IMR-90 (cell line): Measurements from ENCODE around the gene ATXN1. TPM values are rescaled to one million over a fixed set of nuclear protein-coding genes. Genes with fewer than 3 reads are reported as not detected.

ENCODE experiments used
- ATAC-seq: fragments of 200-7000 bp; cut with Tn5 transposase; 2 replicates; pipeline ENCODE4 v1.9.1; 2020; ENCODE audit warnings: low read depth, mild to moderate bottlenecking, moderate library complexity
- BruUV-seq: library from RNA; stranded (reverse); fragments of 400-500 nt; replicated peaks from 2 replicates; lab custom pipeline; 2021; lab: Mats Ljungman, UMichigan
- CTCF ChIA-PET: fragments of 300-600 bp; formaldehyde crosslinking; extraction: SDS; loops from one replicate; lab custom pipeline; 2021; ENCODE audit warnings: antibody characterized with exemption; lab: Yijun Ruan, JAX
- POLR2A ChIA-PET: fragments of 300-600 bp; sonication (Branson Sonifier 250); formaldehyde crosslinking; loops from one replicate; lab custom pipeline; 2022; ENCODE audit warnings: antibody characterized with exemption; ENCODE audit not compliant: unreplicated experiment; lab: Charles Lee
- DNase-seq: peaks from one replicate; pipeline ENCODE4 v3.0.0; 2013
- H2AFZ ChIP-seq: replicated peaks from 2 replicates; pipeline ENCODE3; 2013; ENCODE audit warnings: low read length, mild to moderate bottlenecking; ENCODE audit not compliant: poor library complexity
- H2AK5ac ChIP-seq: 2 replicates; pipeline ENCODE4 v1.6.1; 2013; ENCODE audit warnings: low read depth, low read length, inconsistent platforms
- H2AK9ac ChIP-seq: replicated peaks from 2 replicates; pipeline ENCODE3; 2013; ENCODE audit warnings: mild to moderate bottlenecking, low read depth, low read length, moderate library complexity; ENCODE audit not compliant: poor library complexity
- H2BK120ac ChIP-seq: 2 replicates; pipeline ENCODE4 v1.6.1; 2013; ENCODE audit warnings: low read depth, low read length, inconsistent platforms
- H2BK15ac ChIP-seq: 3 replicates; pipeline ENCODE4 v1.6.1; 2013; ENCODE audit warnings: low read depth, low read length, inconsistent platforms
- H2BK20ac ChIP-seq: 2 replicates; pipeline ENCODE4 v1.6.1; 2013; ENCODE audit warnings: low read depth, mild to moderate bottlenecking, inconsistent platforms, low read length, moderate library complexity
- H2BK5ac ChIP-seq: 2 replicates; pipeline ENCODE4 v1.6.1; 2013; ENCODE audit warnings: mild to moderate bottlenecking, low read depth, low read length, inconsistent platforms; ENCODE audit not compliant: poor library complexity, severe bottlenecking
- H3K14ac ChIP-seq: replicated peaks from 2 replicates; pipeline ENCODE4 v1.6.1; 2013; ENCODE audit warnings: low read depth, low read length, inconsistent platforms
- H3K18ac ChIP-seq: 2 replicates; pipeline ENCODE4 v1.6.1; 2013; ENCODE audit warnings: low read depth, low read length, control low read depth
- H3K23ac ChIP-seq: 2 replicates; pipeline ENCODE4 v1.6.1; 2013; ENCODE audit warnings: low read depth, low read length, inconsistent platforms
- H3K27ac ChIP-seq: 2 replicates; pipeline ENCODE4 v1.5.1; 2013; ENCODE audit warnings: mild to moderate bottlenecking, control low read depth, low read length; ENCODE audit not compliant: insufficient read depth
- H3K27me3 ChIP-seq: 2 replicates; pipeline ENCODE4 v1.6.1; 2013; ENCODE audit warnings: low read length; ENCODE audit not compliant: control insufficient read depth, insufficient read depth
- H3K36me3 ChIP-seq: 2 replicates; pipeline ENCODE4 v1.6.1; 2013; ENCODE audit warnings: low read length, mixed read lengths; ENCODE audit not compliant: control insufficient read depth, insufficient read depth
- H3K4ac ChIP-seq: 2 replicates; pipeline ENCODE4 v1.6.1; 2013; ENCODE audit warnings: low read depth, low read length, inconsistent platforms
- H3K4me1 ChIP-seq: 2 replicates; pipeline ENCODE4 v1.6.1; 2013; ENCODE audit warnings: low read length, mixed read lengths; ENCODE audit not compliant: control insufficient read depth, insufficient read depth
- H3K4me2 ChIP-seq: 2 replicates; pipeline ENCODE4 v1.6.1; 2013; ENCODE audit warnings: low read depth, mild to moderate bottlenecking, control low read depth, low read length, moderate library complexity
- H3K4me3 ChIP-seq: 2 replicates; pipeline ENCODE4 v1.5.1; 2013; ENCODE audit warnings: low read depth, mild to moderate bottlenecking, control low read depth, low read length, moderate library complexity; ENCODE audit not compliant: insufficient read depth
- H3K56ac ChIP-seq: 2 replicates; pipeline ENCODE4 v1.6.1; 2013; ENCODE audit warnings: low read length, inconsistent platforms; ENCODE audit not compliant: insufficient read depth; ENCODE audit errors: extremely low read depth
- H3K79me1 ChIP-seq, 2 experiments: 2 replicates each; pipeline ENCODE4 v1.6.1; 2013; ENCODE audit warnings: low read length in 2 of 2, inconsistent platforms in 1 of 2, low read depth in 1 of 2
- H3K9ac ChIP-seq: 2 replicates; pipeline ENCODE4 v1.6.1; 2013; ENCODE audit warnings: low read depth, low read length, control low read depth
- H3K9me1 ChIP-seq: 2 replicates; pipeline ENCODE4 v1.6.1; 2013; ENCODE audit warnings: low read length, inconsistent platforms; ENCODE audit not compliant: insufficient read depth
- H3K9me3 ChIP-seq: 2 replicates; pipeline ENCODE4 v1.6.1; 2013; ENCODE audit warnings: low read length; ENCODE audit not compliant: control insufficient read depth, insufficient read depth
- H4K20me1 ChIP-seq: 2 replicates; pipeline ENCODE4 v1.6.1; 2013; ENCODE audit warnings: low read length, inconsistent platforms; ENCODE audit not compliant: insufficient read depth
- H4K5ac ChIP-seq: 2 replicates; pipeline ENCODE4 v1.6.1; 2013; ENCODE audit warnings: mild to moderate bottlenecking, low read depth, low read length, control low read depth
- H4K8ac ChIP-seq, 2 experiments: 2 replicates each; pipeline ENCODE4 v1.6.1; 2013; ENCODE audit warnings: low read depth in 2 of 2, low read length in 2 of 2, control low read depth in 1 of 2, inconsistent platforms in 1 of 2
- H4K91ac ChIP-seq: 2 replicates; pipeline ENCODE4 v1.6.1; 2013; ENCODE audit warnings: low read depth, low read length, inconsistent platforms; ENCODE audit not compliant: insufficient read depth
- BHLHE40 ChIP-seq: fragments of 150-350 bp; IDR thresholded peaks from 2 replicates; pipeline ENCODE4 v1.6.1; 2016; ENCODE audit warnings: mild to moderate bottlenecking, low read depth, low read length
- FOS ChIP-seq: fragments of 150-350 bp; IDR thresholded peaks from 2 replicates; pipeline ENCODE4 v1.6.1; 2016; ENCODE audit warnings: low read depth, low read length
- RCOR1 ChIP-seq: IDR thresholded peaks from 2 replicates; pipeline ENCODE4 v1.6.1; 2012; ENCODE audit warnings: mild to moderate bottlenecking, low read length, improper control_type of control experiment; ENCODE audit not compliant: insufficient replicate concordance
- RFX5 ChIP-seq: IDR thresholded peaks from 2 replicates; pipeline ENCODE4 v1.8.0; 2012; ENCODE audit warnings: low read depth, mild to moderate bottlenecking, low read length, moderate library complexity
- WGBS, 2 experiments: methylation state at CpG; one replicate each; pipeline versions ENCODE4 v1.1.5 to v1.1.7; 2013; ENCODE audit warnings: missing lambda C conversion rate in 2 of 2; ENCODE audit not compliant: insufficient read length in 1 of 2; ENCODE audit errors: extremely low coverage in 2 of 2; 5-methylcytosine and 5-hydroxymethylcytosine counted together
- dilution Hi-C: fragments of 300-500 bp; cut with HindIII; formaldehyde crosslinking; loops from one replicate; pipeline ENCODE4 v1.14.3; 2018; ENCODE audit warnings: low sequenced_read_pairs; ENCODE audit not compliant: unreplicated experiment
- in situ Hi-C: fragments of 300-500 bp; cut with MboI; formaldehyde crosslinking; loops from 3 replicates; pipeline ENCODE4 v1.14.3; 2019; ENCODE audit warnings: low sequenced_read_pairs, inconsistent platforms, mixed read lengths
- intact Hi-C: fragments of 100-400 bp; cut with micrococcal nuclease; formaldehyde crosslinking; loops from 2 replicates; pipeline ENCODE4 v1.10.0; 2022
- polyA plus RNA-seq, 3 experiments: library from polyadenylated mRNA; depleted of rRNA; stranded (reverse); fragments of >200 nt; gene quantifications; 2 replicates each; pipeline ENCODE4 v1.2.3, GENCODE V29; 2012; ENCODE audit warnings: low replicate concordance in 1 of 3
- total RNA-seq: library from RNA; depleted of rRNA; stranded (reverse); fragments of >200 nt; gene quantifications from 2 replicates; pipeline ENCODE4 v1.2.3, GENCODE V29; 2012

Gene ATXN1
- total and polyA plus RNA-seq, 2 of the 4 experiments (the other 2 are of a cell fraction): 7.3 to 11.1 TPM

- TF ChIP-seq RFX5 (no peak), FOS (no peak), BHLHE40 (peak; percentile 36; the same call in 1 of the 2 replicates)
These were observed 9.7 kb upstream of the ATXN1 start (continued) for GRCh38 chr6:16770701-16771569.

- Histone ChIP-seq H3K27me3 (no peaks in the 10 kb centered on the region), H3K23ac (peak overlapping the region; percentile 99), H3K4ac (peak overlapping the region; percentile 99), H3K9ac (peak overlapping the region; percentile 29; the same call in 1 of the 2 replicates), H4K8ac (peak overlapping the region; percentile 86 to 90), H3K36me3 (no peaks in the 10 kb centered on the region), H2BK5ac (peak overlapping the region; percentile 98), H3K79me1 (0 out of 4 replicates have a peak, but pooled peaks cover 0 to 4% of the 10 kb centered on the region in 2 experiments), H2AK9ac (peak overlapping the region; percentile 17), H3K9me1 (peaks cover 12% of the 10 kb centered on the region), H4K20me1 (no peaks in the 10 kb centered on the region), H3K18ac (peak overlapping the region; percentile 97), H2BK15ac (peak overlapping the region; percentile 99), H2AK5ac (peak overlapping the region; percentile 94), H3K56ac (peak overlapping the region; percentile 89), H2AFZ (peak overlapping the region; percentile 72), H3K4me1 (peaks cover 24% of the 10 kb centered on the region), H3K27ac (peak overlapping the region; percentile 95), H3K9me3 (no peaks in the 10 kb centered on the region), H4K5ac (peak overlapping the region; percentile 92), H3K14ac (peak overlapping the region; percentile 16), H4K91ac (peak overlapping the region; percentile 99), H3K4me2 (peak overlapping the region; percentile 88), H2BK20ac (peak overlapping the region; percentile 99), H3K4me3 (no peak overlapping the region), H2BK120ac (peak overlapping the region; percentile 100)
- dilution Hi-C loops: no loop called here
- peak; percentile 71 for ATAC-seq
- no TSS peak for BruUV-seq
- in situ Hi-C loops: loop anchor here (5.0 to 10.0 kb wide), 3 partner anchors 192 to 365 kb away; no protein-coding TSS in a partner anchor
- no CpG with 5 or more reads among the region's 5 CpGs for WGBS, 2 experiments
- 0 out of 2 replicates have a peak, but pooled peaks have one; percentile 1 for TF ChIP-seq BHLHE40
- TF ChIP-seq RCOR1: no peak
- peak; percentile 90 for DNase-seq
- intact Hi-C loops: loop anchor here (5.0 kb wide), 1 partner anchor 177 kb away; no protein-coding TSS in a partner anchor
- ChIA-PET POLR2A (interaction anchor here (0.6 kb wide), 1 partner anchor 150 kb away, joined by 6 read pairs; no protein-coding TSS in a partner anchor), CTCF (interaction anchor here (1.1 to 1.7 kb wide), 5 partner anchors 12 to 195 kb away, joined by 3 to 5 read pairs (median 3); no protein-coding TSS in a partner anchor)
These were observed 8.7 kb upstream of the ATXN1 start for GRCh38 chr6:16769986-16770376.
